HCT116 (cell line): ENCODE results near the gene GYS1. TPM values are rescaled to one million over a fixed set of nuclear protein-coding genes. Genes with fewer than 3 reads are reported as not detected.

Source experiments
- ATAC-seq: fragments of 200-7000 bp; cut with Tn5 transposase; 2 replicates; pipeline ENCODE4 v1.9.1; 2020; ENCODE audit warnings: mild to moderate bottlenecking, moderate library complexity
- BruUV-seq: library from RNA; stranded (reverse); fragments of 400-500 nt; replicated peaks from 2 replicates; lab custom pipeline; 2021; lab: Mats Ljungman, UMichigan
- CTCF ChIA-PET: fragments of 300-600 bp; sonication (Branson Sonifier 250); formaldehyde crosslinking; loops from one replicate; lab custom pipeline; 2021; ENCODE audit warnings: antibody characterized with exemption; lab: Charles Lee
- POLR2A ChIA-PET: fragments of 300-600, 350-600 bp; sonication (Branson Sonifier 250); formaldehyde crosslinking; loops from one replicate; lab custom pipeline; 2021; ENCODE audit warnings: antibody characterized with exemption; lab: Charles Lee
- RAD21 ChIA-PET, 2 experiments: fragments of 300-600 bp; sonication (Branson Sonifier 250); formaldehyde crosslinking; loops; one replicate each; lab custom pipeline; 2023; ENCODE audit warnings: low total read pairs in 2 of 2; ENCODE audit not compliant: uncharacterized antibody in 2 of 2, unreplicated experiment in 2 of 2, low non-redundant PET in 1 of 2; lab: Charles Lee
- DNase-seq: peaks from one replicate; pipeline ENCODE4 v3.0.0-alpha.2; 2010; ENCODE audit warnings: low read depth, low spot score
- H2AFZ ChIP-seq: fragments of 200-600 bp; shearing (Covaris generic), sonication (generic); 2 replicates; pipeline ENCODE4 v1.6.1; 2017; ENCODE audit warnings: low read depth, mixed run types, mixed read lengths, antibody characterized with exemption, low read length; ENCODE audit not compliant: poor library complexity, severe bottlenecking
- H3K27ac ChIP-seq: 2 replicates; pipeline ENCODE4 v1.5.1; 2012; ENCODE audit warnings: low read depth, low read length
- H3K27me3 ChIP-seq: fragments of 200-600 bp; sonication (generic); 2 replicates; pipeline ENCODE4 v1.6.1; 2016; ENCODE audit warnings: mixed run types, low read length, mixed read lengths; ENCODE audit not compliant: insufficient read depth
- H3K36me3 ChIP-seq, 2 experiments: fragments of 200-500 bp in 1 of 2; fragments of 200-600 bp in 1 of 2; sonication (Bioruptor generic) in 1 of 2; sonication (generic) in 1 of 2; 2 replicates each; pipeline versions ENCODE4 v1.5.1 to v1.6.1; 2014 to 2016; ENCODE audit warnings: low read length in 2 of 2, inconsistent platforms in 1 of 2, mixed read lengths in 1 of 2, mixed run types in 1 of 2; ENCODE audit not compliant: insufficient read depth in 2 of 2, control insufficient read depth in 1 of 2
- H3K4me1 ChIP-seq, 2 experiments: fragments of 200-600 bp in 1 of 2; sonication (generic) in 1 of 2; 2 replicates each; pipeline versions ENCODE4 v1.5.1 to v1.6.1; 2012 to 2017; ENCODE audit warnings: low read length in 2 of 2, inconsistent platforms in 1 of 2, mild to moderate bottlenecking in 1 of 2, mixed read lengths in 1 of 2, mixed run types in 1 of 2, moderate library complexity in 1 of 2; ENCODE audit not compliant: insufficient read depth in 2 of 2, control insufficient read depth in 1 of 2
- H3K4me2 ChIP-seq: fragments of 200-600 bp; sonication (generic); 2 replicates; pipeline ENCODE4 v1.6.1; 2017; ENCODE audit warnings: mixed run types, low read length, mixed read lengths
- H3K4me3 ChIP-seq, 2 experiments: fragments of 200-600 bp in 1 of 2; sonication (generic) in 1 of 2; replicated peaks in 1 of 2; 2 replicates each; pipeline ENCODE4 v1.5.1; 2011 to 2016; ENCODE audit warnings: low read length in 2 of 2, control low read depth in 1 of 2, low read depth in 1 of 2, mild to moderate bottlenecking in 1 of 2, mixed read lengths in 1 of 2, mixed run types in 1 of 2
- H3K79me2 ChIP-seq: fragments of 200-600 bp; sonication (generic); 2 replicates; pipeline ENCODE4 v1.6.1; 2017; ENCODE audit warnings: mild to moderate bottlenecking, mixed run types, low read length, moderate library complexity, mixed read lengths; ENCODE audit not compliant: insufficient read depth
- H3K9ac ChIP-seq: fragments of 200-600 bp; sonication (generic); 2 replicates; pipeline ENCODE4 v1.6.1; 2016; ENCODE audit warnings: low read length, mixed read lengths
- H3K9me2 ChIP-seq: fragments of 200-600 bp; sonication (generic), shearing (Covaris generic); 2 replicates; pipeline ENCODE4 v1.6.1; 2017; ENCODE audit warnings: mixed run types, mild to moderate bottlenecking, moderate library complexity; ENCODE audit not compliant: insufficient read depth
- H3K9me3 ChIP-seq, 2 experiments: fragments of 200-500 bp in 1 of 2; fragments of 200-600 bp in 1 of 2; sonication (Bioruptor generic) in 1 of 2; sonication (generic) in 1 of 2; 2 replicates each; pipeline ENCODE4 v1.6.1; 2014 to 2017; ENCODE audit warnings: low read length in 2 of 2, mixed read lengths in 2 of 2, inconsistent platforms in 1 of 2, low read depth in 1 of 2, mild to moderate bottlenecking in 1 of 2, mixed run types in 1 of 2, moderate library complexity in 1 of 2; ENCODE audit not compliant: control insufficient read depth in 1 of 2, insufficient read depth in 1 of 2
- H4K20me1 ChIP-seq: fragments of 200-600 bp; sonication (generic), shearing (Covaris generic); 2 replicates; pipeline ENCODE4 v1.6.1; 2017; ENCODE audit warnings: mixed run types, mild to moderate bottlenecking, moderate library complexity; ENCODE audit not compliant: insufficient read depth
- ATF3 ChIP-seq: IDR thresholded peaks from 2 replicates; pipeline ENCODE4 v1.6.1; 2012
- CBX3 ChIP-seq: IDR thresholded peaks from 2 replicates; pipeline ENCODE4 v1.6.1; 2012; ENCODE audit warnings: low read depth
- CEBPB ChIP-seq: IDR thresholded peaks from 2 replicates; pipeline ENCODE4 v1.6.1; 2012; ENCODE audit warnings: low read depth
- ELF1 ChIP-seq: IDR thresholded peaks from 2 replicates; pipeline ENCODE4 v1.6.1; 2012; ENCODE audit warnings: low read depth, borderline replicate concordance
- EZH2 ChIP-seq: fragments of 200-600 bp; sonication (generic); IDR thresholded peaks from 2 replicates; pipeline ENCODE4 v1.6.1; 2017; ENCODE audit warnings: antibody characterized with exemption, mixed run types
- EZH2phosphoT487 ChIP-seq: fragments of 200-600 bp; IDR thresholded peaks from 2 replicates; pipeline ENCODE4 v1.6.1; 2018; ENCODE audit warnings: antibody characterized with exemption, borderline replicate concordance
- POLR2A ChIP-seq: IDR thresholded peaks from 2 replicates; pipeline ENCODE4 v1.7.0; 2011; ENCODE audit warnings: borderline replicate concordance; ENCODE audit not compliant: insufficient read depth, insufficient read length; ENCODE audit errors: extremely low read depth
- POLR2AphosphoS5 ChIP-seq: IDR thresholded peaks from 2 replicates; pipeline ENCODE4 v1.6.1; 2011; ENCODE audit warnings: mild to moderate bottlenecking, low read depth, low read length, moderate library complexity
- RAD21 ChIP-seq: IDR thresholded peaks from 2 replicates; pipeline ENCODE4 v1.6.1; 2012; ENCODE audit warnings: low read depth, mild to moderate bottlenecking
- REST ChIP-seq: IDR thresholded peaks from 2 replicates; pipeline ENCODE4 v1.6.1; 2012; ENCODE audit warnings: low read depth
- SP1 ChIP-seq: IDR thresholded peaks from 2 replicates; pipeline ENCODE4 v1.6.1; 2012; ENCODE audit warnings: low read depth
- TCF7L2 ChIP-seq: IDR thresholded peaks from 2 replicates; pipeline ENCODE4 v1.7.0; 2011; ENCODE audit warnings: borderline replicate concordance, inconsistent platforms; ENCODE audit not compliant: insufficient read depth, insufficient read length; ENCODE audit errors: extremely low read depth
- ZFX ChIP-seq: fragments of 450-650 bp; IDR thresholded peaks from 2 replicates; pipeline ENCODE4 v1.6.1; 2017
- intact Hi-C: fragments of 100-400 bp; cut with micrococcal nuclease; formaldehyde crosslinking; loops from 2 replicates; pipeline ENCODE4 v1.10.0; 2022
- total RNA-seq: library from RNA; stranded (reverse); gene quantifications from one replicate; pipeline ENCODE4 v1.2.1, GENCODE V29; 2021; ENCODE audit not compliant: unreplicated experiment
- TF ChIP-seq, protein P1 (sequence below): IDR thresholded peaks from 2 replicates; pipeline ENCODE4 v1.6.1; 2012

Gene GYS1
- total RNA-seq, 1 experiment from 2014 or later: 50.7 TPM

- DNase-seq: no peak
- H3K79me2 ChIP-seq: peaks cover 16% of the 10 kb centered on the region
- POLR2A ChIA-PET: interaction anchor here (0.6 to 1.5 kb wide), 8 partner anchors 9 to 89 kb away, joined by 3 to 12 read pairs (median 4); partner anchors contain the start of genes DHDH, GYS1, NUCB1 and PPP1R15A
- H4K20me1 ChIP-seq: peaks cover 6% of the 10 kb centered on the region; the same call in 1 of the 2 replicates
- no peaks in the 10 kb centered on the region for H3K27me3 ChIP-seq
- H3K9me3 ChIP-seq: no peaks in the 10 kb centered on the region
- H3K4me2 ChIP-seq: peak overlapping the region; percentile 83
- H3K36me3 ChIP-seq: peaks cover 0 to 12% of the 10 kb centered on the region in 2 experiments; a peak in 1 of 4 replicates
- CTCF ChIA-PET: interaction anchor here (0.9 to 1.3 kb wide), 3 partner anchors 9 to 174 kb away, joined by 3 to 8 read pairs (median 3); partner anchors contain the start of gene RUVBL2
- ATAC-seq: no peak
- H2AFZ ChIP-seq: no peak overlapping the region
- intact Hi-C loops: no loop called here
- BruUV-seq: no TSS peak
- H3K27ac ChIP-seq: peak overlapping the region; percentile 98
- H3K9ac ChIP-seq: peak overlapping the region; percentile 78
- H3K9me2 ChIP-seq: no peaks in the 10 kb centered on the region
- TF ChIP-seq ATF3 (no peak), EZH2phosphoT487 (no peak), POLR2A (no peak), POLR2AphosphoS5 (no peak), REST (no peak), ZFX (no peak), TCF7L2 (no peak), CEBPB (no peak), SP1 (no peak), CBX3 (no peak), EZH2 (no peak), RAD21 (no peak), ELF1 (no peak)
- TF ChIP-seq, protein P1, sequence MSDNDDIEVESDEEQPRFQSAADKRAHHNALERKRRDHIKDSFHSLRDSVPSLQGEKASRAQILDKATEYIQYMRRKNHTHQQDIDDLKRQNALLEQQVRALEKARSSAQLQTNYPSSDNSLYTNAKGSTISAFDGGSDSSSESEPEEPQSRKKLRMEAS: no peak
- H3K4me1 ChIP-seq: peaks cover 35 to 54% of the 10 kb centered on the region in 2 experiments
- RAD21 ChIA-PET: interaction anchor here in 1 of 2 experiments (1.0 kb wide), 1 partner anchor 119 kb away, joined by 3 read pairs; no protein-coding TSS in a partner anchor
- H3K4me3 ChIP-seq: no peak overlapping the region
Observed at GRCh38 chr19:48961673-48962028, 31.5 kb downstream of the GYS1 start.
